Frontal cortex (tissue), 4 donors: Measurements from ENCODE around the gene ITPA. TPM values are rescaled to one million over a fixed set of nuclear protein-coding genes. Genes with fewer than 3 reads are reported as not detected.

ENCODE experiments used
- DNase-seq, 2 donors: peaks; one replicate each; pipeline ENCODE4 v3.0.0; 2012; ENCODE audit warnings: low spot score in 2 of 2
- FAIRE-seq: peaks from 2 replicates; lab custom pipeline; 2012; peaks lifted over from hg19 to GRCh38; lab: Jason Lieb, UNC
- total RNA-seq: library from RNA; depleted of rRNA; stranded (reverse); fragments of >200 nt; gene quantifications from one replicate; pipeline ENCODE4 v1.2.3, GENCODE V29; 2014
- donor health status: control.
- donor health status: control.
- donor health status: control.

ITPA gene
- total RNA-seq = 47.3 TPM

DNA sequence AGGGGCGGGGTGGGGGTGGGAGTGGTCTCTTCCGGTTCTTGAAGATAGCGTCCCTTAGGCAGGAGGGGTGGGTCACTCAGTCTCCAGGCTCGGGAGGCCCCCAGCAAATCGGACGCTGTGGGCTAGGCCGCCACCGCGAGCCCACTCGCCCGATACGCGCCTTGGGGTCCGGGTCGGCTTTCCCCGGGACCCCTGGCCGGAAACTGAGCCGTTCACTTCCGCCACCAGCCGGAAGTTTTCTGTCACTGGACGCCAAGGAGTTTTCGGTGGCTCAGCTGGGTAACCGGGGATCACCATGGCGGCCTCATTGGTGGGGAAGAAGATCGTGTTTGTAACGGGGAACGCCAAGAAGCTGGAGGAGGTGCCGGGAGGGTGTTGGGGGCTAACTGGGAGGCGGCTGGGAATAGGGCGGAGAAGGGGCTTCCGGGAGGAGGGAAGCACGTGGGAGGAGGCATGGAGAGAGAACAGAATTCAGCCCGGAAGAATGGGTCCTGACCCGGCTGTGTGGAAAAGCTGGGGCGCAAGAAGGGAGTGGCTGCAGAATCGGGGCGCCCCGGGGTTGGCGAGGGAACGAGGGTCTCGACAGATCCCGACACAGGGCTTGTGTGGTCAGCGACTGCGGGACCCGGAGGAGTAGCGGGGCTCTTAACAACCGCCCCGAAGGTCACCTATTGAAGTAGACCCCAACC lies at the start of gene ITPA:
Gene ITPA, plus strand, starts transcription at position 242 of the 689 bp plus-strand sequence. Its CDS starts 54 bp downstream, at position 296.
- FAIRE-seq (no peak), DNase-seq (peak; percentile 55 to 63)

DNA sequence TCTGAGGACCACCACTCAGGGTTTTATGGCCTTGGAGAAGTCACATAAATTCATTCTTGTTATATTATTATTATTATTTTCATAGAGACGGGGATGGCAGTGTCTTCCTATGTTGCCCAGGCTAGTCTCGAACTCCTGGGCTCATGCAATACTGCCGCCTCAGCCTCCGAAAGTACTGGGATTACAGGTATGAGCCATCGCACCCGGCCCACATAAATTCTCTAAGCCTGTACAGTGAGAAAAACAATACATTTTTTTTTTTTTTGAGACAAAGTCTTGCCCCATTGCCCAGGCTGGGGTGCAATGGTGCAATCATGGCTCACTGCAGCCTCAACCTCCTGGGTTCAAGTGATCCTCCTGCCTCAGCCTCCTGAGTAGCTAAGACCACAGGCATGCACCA lies 48.9 kb upstream of the ITPA start:
- no peak for DNase-seq
- no peak for FAIRE-seq

GRCh38 chr20:3161316-3162079 lies 47.8 kb upstream of the ITPA start:
- FAIRE-seq (no peak), DNase-seq (peak in 1 of 2 donors; percentile 32)

- FAIRE-seq (no peak), DNase-seq (peak; percentile 33 to 37)
Observed at GRCh38 chr20:3162080-3162611, 47.2 kb upstream of the ITPA start.

GRCh38 chr20:3163099-3164042 lies 45.9 kb upstream of the ITPA start:
- DNase-seq (peak; percentile 15 to 31), FAIRE-seq (no peak)

DNA sequence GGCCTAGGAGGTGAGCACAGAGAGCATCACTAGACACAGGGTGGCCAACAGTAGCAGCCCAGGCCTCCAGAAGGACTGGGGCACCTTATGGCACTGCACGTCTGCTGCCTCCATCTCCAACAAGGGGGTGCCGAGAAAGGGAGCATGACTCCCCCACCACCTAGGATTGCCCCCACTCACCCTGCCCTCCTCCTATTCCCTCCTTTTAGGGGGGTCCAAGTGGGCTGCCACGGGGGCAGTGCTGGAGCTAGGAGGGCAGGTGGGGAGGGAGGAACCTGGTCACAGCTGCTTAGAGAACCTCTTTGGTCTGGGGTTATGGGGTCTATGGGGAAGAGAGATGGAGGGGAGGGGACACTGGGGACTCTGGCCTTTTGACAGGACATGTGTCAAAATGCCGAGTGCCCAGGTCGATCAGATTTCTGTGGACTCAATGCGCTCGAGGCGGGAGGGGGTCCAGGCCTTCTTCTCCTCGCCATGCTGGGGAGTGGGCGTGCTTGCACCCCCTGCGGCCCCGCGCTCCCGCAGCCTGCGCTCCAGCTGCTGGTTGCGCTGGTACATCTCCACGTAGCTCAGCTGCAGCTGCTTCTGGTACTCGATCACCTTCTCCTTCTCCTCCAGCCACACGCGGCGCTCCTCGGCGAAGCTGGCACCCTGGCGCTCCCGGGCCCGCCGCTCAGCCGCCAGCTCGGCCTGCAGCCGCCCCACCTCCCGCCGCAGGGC lies 45.1 kb upstream of the ITPA start:
- FAIRE-seq = no peak
- peak in 1 of 2 donors; percentile 22 for DNase-seq

DNA sequence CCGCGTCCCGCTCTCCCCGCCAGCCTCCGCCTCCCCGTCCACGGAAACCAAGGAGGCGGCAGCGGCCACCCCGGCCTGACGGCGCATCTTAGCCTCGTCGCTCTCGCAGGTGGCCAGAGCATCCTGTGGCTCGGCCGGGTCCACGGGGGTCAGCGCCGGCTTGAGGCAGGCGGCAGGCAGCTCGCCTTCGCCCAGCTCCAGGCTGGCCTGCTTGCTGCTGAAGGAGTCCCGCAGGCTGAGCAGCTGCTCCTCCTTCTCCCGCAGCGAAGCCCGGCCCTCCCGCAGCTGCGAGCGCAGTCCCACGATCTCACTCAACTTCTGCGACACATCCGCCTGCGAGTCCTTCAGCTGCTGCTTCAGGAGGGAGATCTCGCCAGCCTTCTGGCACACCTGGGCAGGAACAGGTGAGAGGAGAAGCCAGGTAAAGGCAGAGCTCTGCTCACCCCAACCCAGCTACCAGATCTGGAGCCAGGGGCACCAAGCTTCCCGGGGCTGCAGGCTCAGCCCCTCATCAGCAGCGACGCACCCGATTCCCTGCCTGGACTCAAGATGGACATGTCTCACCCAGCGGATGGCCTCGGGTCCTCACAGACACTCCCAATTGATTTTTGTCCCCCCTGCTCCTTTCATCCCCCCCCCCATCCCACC lies 44.4 kb upstream of the ITPA start:
- FAIRE-seq (no peak), DNase-seq (peak in 1 of 2 donors; percentile 32)

- DNase-seq = peak; percentile 51 to 54
Observed at GRCh38 chr20:3165473-3166337, 43.6 kb upstream of the ITPA start.

GRCh38 chr20:3166338-3166912 lies 42.9 kb upstream of the ITPA start:
- FAIRE-seq (no peak), DNase-seq (no peak)

More at GRCh38 chr20:3165473-3166337, 43.6 kb upstream of the ITPA start:
- no peak for FAIRE-seq

DNA sequence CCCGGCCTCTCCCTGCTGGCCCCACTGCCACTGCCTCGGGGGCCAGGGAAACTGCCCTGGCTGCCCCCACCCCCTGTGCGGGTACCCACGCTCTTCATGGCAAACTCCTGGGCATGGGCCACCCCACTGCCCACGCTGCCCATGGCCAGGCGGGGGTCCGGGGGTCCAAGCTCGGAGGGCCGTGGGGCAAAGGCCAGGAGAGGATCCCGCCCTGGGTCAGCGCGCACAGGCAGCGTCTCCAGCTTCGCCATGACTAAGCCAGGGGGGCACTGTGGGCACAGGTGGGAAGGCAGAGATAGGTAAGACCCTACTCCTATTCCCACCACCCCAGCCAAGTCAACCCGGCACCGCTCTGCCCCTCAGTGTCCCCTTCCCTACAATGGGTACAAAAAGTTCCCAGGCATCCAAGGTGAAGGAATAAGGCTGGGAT lies 42.4 kb upstream of the ITPA start:
- no peak for FAIRE-seq

DNA sequence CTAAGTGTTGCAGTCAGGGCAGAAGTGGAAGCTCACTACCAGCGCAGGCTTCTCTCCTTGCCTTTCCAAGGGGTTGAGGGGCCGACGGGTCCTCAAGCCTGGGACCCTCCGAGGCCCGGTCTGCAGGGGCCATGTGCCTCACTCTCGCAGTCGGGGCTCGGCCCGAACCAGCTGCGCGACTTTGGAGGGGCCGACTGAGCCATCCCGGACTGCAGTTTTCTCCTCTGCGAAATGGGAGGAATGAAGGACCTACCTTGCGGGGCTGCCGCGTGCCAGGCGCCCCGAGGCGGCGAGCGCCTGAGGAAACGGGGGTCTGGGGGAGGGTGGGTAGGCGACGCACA lies 41.6 kb upstream of the ITPA start:
- FAIRE-seq (no peak), DNase-seq (no peak)

More for the DNA sequence above, 42.4 kb upstream of the ITPA start:
- no peak for DNase-seq

GRCh38 chr20:3168079-3168828 lies 41.0 kb upstream of the ITPA start:
- FAIRE-seq = no peak
- DNase-seq = peak in 1 of 2 donors; percentile 31

DNA sequence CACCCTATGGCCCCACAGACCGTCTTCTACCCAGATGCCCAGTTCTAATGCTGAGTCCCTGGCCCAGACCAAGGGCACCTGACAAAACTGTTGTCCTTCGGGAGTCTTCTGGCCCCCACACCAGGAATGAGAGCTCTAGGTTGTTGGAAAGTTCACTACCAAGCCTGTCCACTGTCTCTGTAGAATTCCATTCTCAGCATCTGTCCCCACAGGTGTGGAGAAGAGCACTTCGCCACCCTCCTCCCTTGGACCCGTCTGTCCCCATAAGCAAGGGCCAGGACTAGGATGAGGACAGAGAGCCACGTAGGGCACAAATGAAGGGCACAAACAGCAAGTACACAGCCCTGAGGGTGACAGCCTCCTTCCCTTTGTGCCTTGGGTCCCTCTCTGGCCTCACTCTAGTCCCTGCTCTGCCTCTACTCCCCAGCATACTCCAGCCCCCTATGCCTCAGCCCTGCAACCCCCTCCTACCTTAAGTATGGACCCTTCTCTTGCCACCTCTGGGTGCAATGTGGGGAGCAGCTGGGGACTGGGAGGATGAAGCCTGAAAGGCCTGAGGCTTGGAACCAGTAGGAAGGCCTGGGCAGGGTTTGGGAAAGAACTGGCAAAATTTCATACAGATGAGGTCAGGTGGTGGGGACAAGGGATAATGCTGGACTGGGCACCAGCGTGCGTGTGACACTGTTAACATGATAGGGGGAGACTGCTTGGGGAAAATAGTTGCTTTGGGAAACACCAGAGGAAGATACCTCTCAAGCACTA lies 40.3 kb upstream of the ITPA start:
- FAIRE-seq = no peak
- no peak for DNase-seq

DNA sequence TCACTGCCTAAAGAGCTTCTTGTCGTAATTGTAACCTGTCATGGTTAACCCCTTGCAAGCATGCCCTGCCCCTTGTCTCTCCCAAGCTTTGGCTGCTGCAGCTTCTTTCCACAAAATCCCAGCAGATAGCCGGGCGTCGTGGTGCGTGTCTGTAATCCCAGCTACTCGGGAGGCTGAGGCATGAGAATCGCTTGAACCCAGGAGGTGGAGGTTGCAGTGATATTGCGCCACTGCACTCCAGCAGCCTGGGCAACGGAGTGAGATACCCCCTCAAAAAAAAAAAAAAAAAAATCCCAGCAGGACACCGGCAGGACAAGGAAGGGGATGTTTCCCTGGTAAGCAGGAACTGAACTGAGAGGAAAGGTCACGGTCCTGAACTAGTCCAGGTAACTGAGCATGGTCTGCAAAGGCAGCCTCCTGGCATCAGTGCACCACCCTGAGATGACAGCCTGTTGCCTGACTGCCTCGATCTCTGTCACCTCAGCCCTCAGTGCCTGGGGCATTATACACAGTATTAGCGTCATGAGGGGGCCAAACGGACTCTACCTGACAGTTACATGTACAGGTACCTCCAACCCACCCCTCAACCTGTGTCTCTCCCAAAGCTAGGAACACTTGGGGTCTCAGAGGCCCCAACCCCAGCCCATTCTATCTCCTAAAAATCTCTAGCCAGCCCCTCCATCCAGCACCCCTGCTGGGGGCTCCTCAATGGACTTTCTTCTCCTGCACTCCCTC lies 37.7 kb upstream of the ITPA start:
- DNase-seq = peak in 1 of 2 donors; percentile 7
- FAIRE-seq = no peak

GRCh38 chr20:3172126-3172932 lies 37.0 kb upstream of the ITPA start:
- FAIRE-seq (no peak), DNase-seq (peak; percentile 11 to 33)
